HCT116 (cell line): ENCODE measurements around the gene ZCCHC24. TPM values are rescaled to one million over a fixed set of nuclear protein-coding genes. Genes with fewer than 3 reads are reported as not detected.

Experiments
- ATAC-seq: fragments of 200-7000 bp; cut with Tn5 transposase; 2 replicates; pipeline ENCODE4 v1.9.1; 2020; ENCODE audit warnings: mild to moderate bottlenecking, moderate library complexity
- BruUV-seq: library from RNA; stranded (reverse); fragments of 400-500 nt; replicated peaks from 2 replicates; lab custom pipeline; 2021; lab: Mats Ljungman, UMichigan
- CTCF ChIA-PET: fragments of 300-600 bp; sonication (Branson Sonifier 250); formaldehyde crosslinking; loops from one replicate; lab custom pipeline; 2021; ENCODE audit warnings: antibody characterized with exemption; lab: Charles Lee
- POLR2A ChIA-PET: fragments of 300-600, 350-600 bp; sonication (Branson Sonifier 250); formaldehyde crosslinking; loops from one replicate; lab custom pipeline; 2021; ENCODE audit warnings: antibody characterized with exemption; lab: Charles Lee
- RAD21 ChIA-PET, 2 experiments: fragments of 300-600 bp; sonication (Branson Sonifier 250); formaldehyde crosslinking; loops; one replicate each; lab custom pipeline; 2023; ENCODE audit warnings: low total read pairs in 2 of 2; ENCODE audit not compliant: uncharacterized antibody in 2 of 2, unreplicated experiment in 2 of 2, low non-redundant PET in 1 of 2; lab: Charles Lee
- DNase-seq: peaks from one replicate; pipeline ENCODE4 v3.0.0-alpha.2; 2010; ENCODE audit warnings: low read depth, low spot score
- H2AFZ ChIP-seq: fragments of 200-600 bp; shearing (Covaris generic), sonication (generic); 2 replicates; pipeline ENCODE4 v1.6.1; 2017; ENCODE audit warnings: low read depth, mixed run types, mixed read lengths, antibody characterized with exemption, low read length; ENCODE audit not compliant: poor library complexity, severe bottlenecking
- H3K27ac ChIP-seq: 2 replicates; pipeline ENCODE4 v1.5.1; 2012; ENCODE audit warnings: low read depth, low read length
- H3K27me3 ChIP-seq: fragments of 200-600 bp; sonication (generic); 2 replicates; pipeline ENCODE4 v1.6.1; 2016; ENCODE audit warnings: mixed run types, low read length, mixed read lengths; ENCODE audit not compliant: insufficient read depth
- H3K36me3 ChIP-seq, 2 experiments: fragments of 200-500 bp in 1 of 2; fragments of 200-600 bp in 1 of 2; sonication (Bioruptor generic) in 1 of 2; sonication (generic) in 1 of 2; 2 replicates each; pipeline versions ENCODE4 v1.5.1 to v1.6.1; 2014 to 2016; ENCODE audit warnings: low read length in 2 of 2, inconsistent platforms in 1 of 2, mixed read lengths in 1 of 2, mixed run types in 1 of 2; ENCODE audit not compliant: insufficient read depth in 2 of 2, control insufficient read depth in 1 of 2
- H3K4me1 ChIP-seq, 2 experiments: fragments of 200-600 bp in 1 of 2; sonication (generic) in 1 of 2; 2 replicates each; pipeline versions ENCODE4 v1.5.1 to v1.6.1; 2012 to 2017; ENCODE audit warnings: low read length in 2 of 2, inconsistent platforms in 1 of 2, mild to moderate bottlenecking in 1 of 2, mixed read lengths in 1 of 2, mixed run types in 1 of 2, moderate library complexity in 1 of 2; ENCODE audit not compliant: insufficient read depth in 2 of 2, control insufficient read depth in 1 of 2
- H3K4me2 ChIP-seq: fragments of 200-600 bp; sonication (generic); 2 replicates; pipeline ENCODE4 v1.6.1; 2017; ENCODE audit warnings: mixed run types, low read length, mixed read lengths
- H3K4me3 ChIP-seq, 2 experiments: fragments of 200-600 bp in 1 of 2; sonication (generic) in 1 of 2; replicated peaks in 1 of 2; 2 replicates each; pipeline ENCODE4 v1.5.1; 2011 to 2016; ENCODE audit warnings: low read length in 2 of 2, control low read depth in 1 of 2, low read depth in 1 of 2, mild to moderate bottlenecking in 1 of 2, mixed read lengths in 1 of 2, mixed run types in 1 of 2
- H3K79me2 ChIP-seq: fragments of 200-600 bp; sonication (generic); 2 replicates; pipeline ENCODE4 v1.6.1; 2017; ENCODE audit warnings: mild to moderate bottlenecking, mixed run types, low read length, moderate library complexity, mixed read lengths; ENCODE audit not compliant: insufficient read depth
- H3K9ac ChIP-seq: fragments of 200-600 bp; sonication (generic); 2 replicates; pipeline ENCODE4 v1.6.1; 2016; ENCODE audit warnings: low read length, mixed read lengths
- H3K9me2 ChIP-seq: fragments of 200-600 bp; sonication (generic), shearing (Covaris generic); 2 replicates; pipeline ENCODE4 v1.6.1; 2017; ENCODE audit warnings: mixed run types, mild to moderate bottlenecking, moderate library complexity; ENCODE audit not compliant: insufficient read depth
- H3K9me3 ChIP-seq, 2 experiments: fragments of 200-500 bp in 1 of 2; fragments of 200-600 bp in 1 of 2; sonication (Bioruptor generic) in 1 of 2; sonication (generic) in 1 of 2; 2 replicates each; pipeline ENCODE4 v1.6.1; 2014 to 2017; ENCODE audit warnings: low read length in 2 of 2, mixed read lengths in 2 of 2, inconsistent platforms in 1 of 2, low read depth in 1 of 2, mild to moderate bottlenecking in 1 of 2, mixed run types in 1 of 2, moderate library complexity in 1 of 2; ENCODE audit not compliant: control insufficient read depth in 1 of 2, insufficient read depth in 1 of 2
- H4K20me1 ChIP-seq: fragments of 200-600 bp; sonication (generic), shearing (Covaris generic); 2 replicates; pipeline ENCODE4 v1.6.1; 2017; ENCODE audit warnings: mixed run types, mild to moderate bottlenecking, moderate library complexity; ENCODE audit not compliant: insufficient read depth
- EGR1 ChIP-seq: IDR thresholded peaks from 2 replicates; pipeline ENCODE4 v1.6.1; 2012; ENCODE audit warnings: low read depth
- ELF1 ChIP-seq: IDR thresholded peaks from 2 replicates; pipeline ENCODE4 v1.6.1; 2012; ENCODE audit warnings: low read depth, borderline replicate concordance
- EZH2phosphoT487 ChIP-seq: fragments of 200-600 bp; IDR thresholded peaks from 2 replicates; pipeline ENCODE4 v1.6.1; 2018; ENCODE audit warnings: antibody characterized with exemption, borderline replicate concordance
- FOSL1 ChIP-seq: IDR thresholded peaks from 2 replicates; pipeline ENCODE4 v1.6.1; 2012; ENCODE audit warnings: low read depth
- JUND ChIP-seq: IDR thresholded peaks from 2 replicates; pipeline ENCODE4 v1.6.1; 2012
- POLR2AphosphoS5 ChIP-seq: IDR thresholded peaks from 2 replicates; pipeline ENCODE4 v1.6.1; 2011; ENCODE audit warnings: mild to moderate bottlenecking, low read depth, low read length, moderate library complexity
- SIN3A ChIP-seq: IDR thresholded peaks from 2 replicates; pipeline ENCODE4 v1.6.1; 2012; ENCODE audit warnings: low read depth
- SP1 ChIP-seq: IDR thresholded peaks from 2 replicates; pipeline ENCODE4 v1.6.1; 2012; ENCODE audit warnings: low read depth
- SRF ChIP-seq: IDR thresholded peaks from 2 replicates; pipeline ENCODE4 v1.6.1; 2012; ENCODE audit warnings: low read depth
- TCF7L2 ChIP-seq: IDR thresholded peaks from 2 replicates; pipeline ENCODE4 v1.7.0; 2011; ENCODE audit warnings: borderline replicate concordance, inconsistent platforms; ENCODE audit not compliant: insufficient read depth, insufficient read length; ENCODE audit errors: extremely low read depth
- YY1 ChIP-seq: IDR thresholded peaks from 2 replicates; pipeline ENCODE4 v1.6.1; 2011; ENCODE audit warnings: low read length, low read depth, moderate library complexity, mild to moderate bottlenecking; ENCODE audit not compliant: insufficient replicate concordance; ENCODE audit errors: extremely low read depth
- ZFX ChIP-seq: fragments of 450-650 bp; IDR thresholded peaks from 2 replicates; pipeline ENCODE4 v1.6.1; 2017
- intact Hi-C: fragments of 100-400 bp; cut with micrococcal nuclease; formaldehyde crosslinking; loops from 2 replicates; pipeline ENCODE4 v1.10.0; 2022
- total RNA-seq: library from RNA; stranded (reverse); gene quantifications from one replicate; pipeline ENCODE4 v1.2.1, GENCODE V29; 2021; ENCODE audit not compliant: unreplicated experiment
- TF ChIP-seq, protein P1 (sequence below): IDR thresholded peaks from 2 replicates; pipeline ENCODE4 v1.6.1; 2012; ENCODE audit warnings: low read depth

The ZCCHC24 gene
- total RNA-seq, 1 experiment from 2014 or later, result 7.0 TPM

DNA sequence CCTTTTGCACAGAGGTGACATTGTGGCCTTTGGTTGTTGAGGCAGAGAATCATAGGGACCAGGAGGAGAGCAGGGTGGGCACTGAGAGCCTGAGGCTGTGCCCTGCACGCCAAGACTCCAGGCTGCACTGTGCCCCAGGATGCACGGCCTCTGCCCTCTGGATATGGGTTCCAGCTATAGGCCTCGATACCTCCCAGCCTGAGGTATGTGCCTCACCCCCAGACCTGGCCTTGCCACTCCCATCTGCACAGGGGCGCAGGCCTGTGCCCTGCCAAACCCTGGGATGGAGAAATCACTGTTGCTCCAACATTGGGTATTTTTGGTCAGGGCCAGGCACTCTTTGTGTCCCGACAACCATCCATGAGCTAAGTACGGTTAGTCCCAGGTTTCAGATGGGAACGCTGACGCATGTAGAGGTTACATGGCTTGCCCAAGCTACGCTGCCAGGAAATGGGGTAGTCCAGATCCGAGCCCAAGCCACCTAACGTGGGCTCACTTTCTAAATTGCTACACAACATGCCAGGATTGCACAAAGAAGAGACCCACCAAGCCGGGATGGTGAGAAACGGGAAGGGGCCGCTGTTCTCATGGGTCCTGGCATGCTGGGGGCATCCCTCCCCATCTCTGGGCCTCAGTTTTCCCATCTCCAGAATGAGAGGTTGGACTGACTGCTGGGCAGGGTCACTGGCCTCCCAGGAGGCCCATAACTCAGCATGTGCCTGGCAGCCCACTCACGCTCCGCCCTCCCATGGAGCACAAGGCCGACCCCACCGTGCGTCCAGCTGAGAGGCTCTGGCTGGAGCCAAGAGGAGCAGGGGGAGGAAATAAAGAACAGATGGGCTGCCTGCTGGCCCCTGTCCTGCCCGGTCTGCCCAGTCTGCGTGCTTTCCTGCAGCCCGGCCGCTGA, 44.2 kb downstream of the ZCCHC24 start:
- ChIA-PET CTCF (interaction anchor here (1.4 to 2.2 kb wide), 2 partner anchors 27 to 87 kb away, joined by 4 to 8 read pairs; no protein-coding TSS in a partner anchor), POLR2A (no interaction called here), RAD21 (no interaction called here)
- no peak overlapping the region for H3K4me2 ChIP-seq
- no peak overlapping the region for H3K9ac ChIP-seq
- ATAC-seq (0 out of 2 replicates have a peak, but pooled peaks have one; percentile 3), DNase-seq (no peak)
- BruUV-seq, result no TSS peak
- no peaks in the 10 kb centered on the region for H3K9me3 ChIP-seq
- TF ChIP-seq POLR2AphosphoS5 (no peak), SIN3A (no peak), ZFX (no peak), SRF (no peak), JUND (no peak), EGR1 (no peak), YY1 (no peak), FOSL1 (no peak), SP1 (no peak), ELF1 (no peak), EZH2phosphoT487 (no peak), TCF7L2 (no peak)
- TF ChIP-seq, protein P1, sequence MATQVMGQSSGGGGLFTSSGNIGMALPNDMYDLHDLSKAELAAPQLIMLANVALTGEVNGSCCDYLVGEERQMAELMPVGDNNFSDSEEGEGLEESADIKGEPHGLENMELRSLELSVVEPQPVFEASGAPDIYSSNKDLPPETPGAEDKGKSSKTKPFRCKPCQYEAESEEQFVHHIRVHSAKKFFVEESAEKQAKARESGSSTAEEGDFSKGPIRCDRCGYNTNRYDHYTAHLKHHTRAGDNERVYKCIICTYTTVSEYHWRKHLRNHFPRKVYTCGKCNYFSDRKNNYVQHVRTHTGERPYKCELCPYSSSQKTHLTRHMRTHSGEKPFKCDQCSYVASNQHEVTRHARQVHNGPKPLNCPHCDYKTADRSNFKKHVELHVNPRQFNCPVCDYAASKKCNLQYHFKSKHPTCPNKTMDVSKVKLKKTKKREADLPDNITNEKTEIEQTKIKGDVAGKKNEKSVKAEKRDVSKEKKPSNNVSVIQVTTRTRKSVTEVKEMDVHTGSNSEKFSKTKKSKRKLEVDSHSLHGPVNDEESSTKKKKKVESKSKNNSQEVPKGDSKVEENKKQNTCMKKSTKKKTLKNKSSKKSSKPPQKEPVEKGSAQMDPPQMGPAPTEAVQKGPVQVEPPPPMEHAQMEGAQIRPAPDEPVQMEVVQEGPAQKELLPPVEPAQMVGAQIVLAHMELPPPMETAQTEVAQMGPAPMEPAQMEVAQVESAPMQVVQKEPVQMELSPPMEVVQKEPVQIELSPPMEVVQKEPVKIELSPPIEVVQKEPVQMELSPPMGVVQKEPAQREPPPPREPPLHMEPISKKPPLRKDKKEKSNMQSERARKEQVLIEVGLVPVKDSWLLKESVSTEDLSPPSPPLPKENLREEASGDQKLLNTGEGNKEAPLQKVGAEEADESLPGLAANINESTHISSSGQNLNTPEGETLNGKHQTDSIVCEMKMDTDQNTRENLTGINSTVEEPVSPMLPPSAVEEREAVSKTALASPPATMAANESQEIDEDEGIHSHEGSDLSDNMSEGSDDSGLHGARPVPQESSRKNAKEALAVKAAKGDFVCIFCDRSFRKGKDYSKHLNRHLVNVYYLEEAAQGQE, result no peak
- no peak overlapping the region for H3K27ac ChIP-seq
- H2AFZ ChIP-seq, result no peak overlapping the region
- peaks cover 0 to 6% of the 10 kb centered on the region in 2 experiments; a peak in 1 of 4 replicates for H3K4me1 ChIP-seq
- H3K4me3 ChIP-seq, result no peak overlapping the region
- H3K9me2 ChIP-seq, result no peaks in the 10 kb centered on the region
- H4K20me1 ChIP-seq, result no peaks in the 10 kb centered on the region
- H3K36me3 ChIP-seq, result no peaks in the 10 kb centered on the region
- H3K27me3 ChIP-seq, result no peaks in the 10 kb centered on the region
- H3K79me2 ChIP-seq, result no peaks in the 10 kb centered on the region
- intact Hi-C loops, result no loop called here
